Fibroblast of pulmonary artery (primary cell): Measurements from ENCODE around the gene MAS1L.

Experiments used
- DNase-seq: peaks from one replicate; pipeline ENCODE4 v3.0.0-alpha.2; 2010; ENCODE audit warnings: low read depth
- H3K4me3 ChIP-seq: replicated peaks from 2 replicates; pipeline ENCODE4 v1.5.1; 2011; ENCODE audit warnings: low read depth, mild to moderate bottlenecking, control low read depth, low read length, moderate library complexity
- CTCF ChIP-seq: IDR thresholded peaks from 2 replicates; pipeline ENCODE4 v1.5.1; 2011; ENCODE audit warnings: mild to moderate bottlenecking, control low read depth, low read length, inconsistent platforms; ENCODE audit errors: missing control alignments

MAS1L gene

GRCh38 chr6:29489286-29489685 is 1.5 kb upstream of the MAS1L start:
- H3K4me3 ChIP-seq: no peak overlapping the region
- no peak for TF ChIP-seq CTCF
- no peak for DNase-seq

- no peak for TF ChIP-seq CTCF
- no peak for DNase-seq
- H3K4me3 ChIP-seq: no peak overlapping the region
Measured at GRCh38 chr6:29488874-29489273, 1.1 kb upstream of the MAS1L start.

- TF ChIP-seq CTCF: no peak
- no peak overlapping the region for H3K4me3 ChIP-seq
- DNase-seq: no peak
Measured at GRCh38 chr6:29487131-29487530, 625 bp downstream of the MAS1L start.

GRCh38 chr6:29486577-29486976 is 1.2 kb downstream of the MAS1L start:
- DNase-seq: no peak
- TF ChIP-seq CTCF: no peak
- H3K4me3 ChIP-seq: no peak overlapping the region

GRCh38 chr6:29483735-29484134 is 4.0 kb downstream of the MAS1L start:
- H3K4me3 ChIP-seq: no peak overlapping the region
- no peak for TF ChIP-seq CTCF
- no peak for DNase-seq

- TF ChIP-seq CTCF: no peak
- no peak overlapping the region for H3K4me3 ChIP-seq
- DNase-seq: no peak
Measured at GRCh38 chr6:29483186-29483585, 4.6 kb downstream of the MAS1L start.

- DNase-seq: no peak
- TF ChIP-seq CTCF: no peak
- H3K4me3 ChIP-seq: no peak overlapping the region
Measured at GRCh38 chr6:29479560-29479959, 8.2 kb downstream of the MAS1L start.
